Astrocyte of the spinal cord (primary cell): ENCODE results near the gene CYSLTR2.
A peak's percentile ranks its signal among the peaks of the same experiment; 100 is the strongest.

Source experiments
- DNase-seq: peaks from one replicate; pipeline ENCODE4 v3.0.0; 2011; ENCODE audit warnings: low read depth, low spot score
- H3K4me3 ChIP-seq: 2 replicates; pipeline ENCODE4 v1.5.1; 2011; ENCODE audit warnings: low read depth, mild to moderate bottlenecking, low read length, moderate library complexity
- CTCF ChIP-seq: IDR thresholded peaks from 2 replicates; pipeline ENCODE4 v1.5.1; 2012; ENCODE audit warnings: low read depth, mild to moderate bottlenecking, low read length, inconsistent platforms
- in situ Hi-C: cut with HindIII; loops from 2 replicates; pipeline ENCODE4 v1.10.0; 2017; ENCODE audit warnings: low sequenced_read_pairs

The CYSLTR2 gene

GRCh38 chr13:48625413-48626076 is 28.2 kb upstream of the CYSLTR2 start:
- DNase-seq, result no peak
- H3K4me3 ChIP-seq, result no peak overlapping the region
- in situ Hi-C loops, result no loop called here
- no peak for TF ChIP-seq CTCF

GRCh38 chr13:48626077-48626449 is 27.7 kb upstream of the CYSLTR2 start:
- in situ Hi-C loops, result no loop called here
- no peak for TF ChIP-seq CTCF
- H3K4me3 ChIP-seq, result no peak overlapping the region
- DNase-seq, result peak; percentile 6

GRCh38 chr13:48626726-48627451 is 26.8 kb upstream of the CYSLTR2 start:
- no peak for TF ChIP-seq CTCF
- in situ Hi-C loops, result no loop called here
- H3K4me3 ChIP-seq, result no peak overlapping the region
- DNase-seq, result no peak

GRCh38 chr13:48629277-48629676 is 24.5 kb upstream of the CYSLTR2 start:
- DNase-seq, result no peak
- no peak overlapping the region for H3K4me3 ChIP-seq
- no peak for TF ChIP-seq CTCF
- in situ Hi-C loops, result no loop called here

- no peak for TF ChIP-seq CTCF
- in situ Hi-C loops, result no loop called here
- H3K4me3 ChIP-seq, result no peak overlapping the region
- no peak for DNase-seq
Measured at GRCh38 chr13:48630291-48630690, 23.4 kb upstream of the CYSLTR2 start.

GRCh38 chr13:48630773-48631172 is 23.0 kb upstream of the CYSLTR2 start:
- TF ChIP-seq CTCF, result no peak
- no peak overlapping the region for H3K4me3 ChIP-seq
- in situ Hi-C loops, result no loop called here
- no peak for DNase-seq
